NCI-H82 (cell line): Measurements from ENCODE around the gene C3orf22.
"Not testable (repeated sequence)": the region's sequence is repeated elsewhere in the genome, so short reads cannot be mapped to it uniquely, and the experiment has no call there.

Experiments used
- DNase-seq: peaks from one replicate; lab custom pipeline; 2025; lab: John Stamatoyannopoulos, UW

C3orf22 gene

DNA sequence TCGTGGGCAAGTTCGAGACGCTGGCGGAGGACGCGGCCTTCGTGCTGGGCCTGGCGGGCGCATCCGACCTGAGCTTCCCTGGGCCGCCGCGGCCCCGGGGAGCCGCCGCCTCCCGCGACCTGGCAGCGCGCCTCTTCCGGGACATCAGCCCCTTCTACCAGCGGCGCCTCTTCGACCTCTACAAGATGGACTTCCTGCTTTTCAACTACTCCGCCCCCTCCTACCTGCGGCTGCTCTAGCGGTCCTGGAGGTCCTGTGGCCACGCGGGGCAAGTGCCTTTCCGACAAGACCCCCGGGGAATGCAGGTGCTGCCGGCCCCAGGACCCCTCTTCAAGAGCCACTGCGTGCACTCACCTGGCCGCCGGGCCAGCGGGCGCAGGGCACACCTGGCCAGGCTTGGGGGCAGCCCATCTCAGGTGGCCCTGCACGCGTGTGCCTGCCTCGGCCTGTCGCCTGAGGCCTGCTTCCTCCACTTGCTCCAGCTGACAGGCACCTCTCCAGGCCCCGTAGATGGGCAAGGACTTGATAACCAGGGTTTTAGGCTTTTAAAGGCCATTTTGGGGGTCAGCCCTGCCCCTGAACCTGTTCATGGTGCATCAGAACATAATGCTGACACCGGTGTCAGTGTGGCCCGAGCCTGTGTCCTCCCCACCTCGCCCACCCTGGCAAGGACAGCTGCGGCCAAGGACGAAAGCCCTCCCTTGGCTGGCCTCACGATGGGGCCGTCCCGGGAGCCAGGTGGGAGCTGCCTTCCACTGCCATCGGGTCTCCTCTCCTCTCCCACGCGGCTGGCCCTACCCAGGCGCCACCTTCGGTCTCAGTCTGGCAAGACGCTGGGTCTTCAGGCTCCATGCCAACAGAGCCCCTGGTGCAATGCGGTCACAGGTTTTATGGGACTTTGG lies 16.1 kb downstream of the C3orf22 start:
- DNase-seq: no peak

DNA sequence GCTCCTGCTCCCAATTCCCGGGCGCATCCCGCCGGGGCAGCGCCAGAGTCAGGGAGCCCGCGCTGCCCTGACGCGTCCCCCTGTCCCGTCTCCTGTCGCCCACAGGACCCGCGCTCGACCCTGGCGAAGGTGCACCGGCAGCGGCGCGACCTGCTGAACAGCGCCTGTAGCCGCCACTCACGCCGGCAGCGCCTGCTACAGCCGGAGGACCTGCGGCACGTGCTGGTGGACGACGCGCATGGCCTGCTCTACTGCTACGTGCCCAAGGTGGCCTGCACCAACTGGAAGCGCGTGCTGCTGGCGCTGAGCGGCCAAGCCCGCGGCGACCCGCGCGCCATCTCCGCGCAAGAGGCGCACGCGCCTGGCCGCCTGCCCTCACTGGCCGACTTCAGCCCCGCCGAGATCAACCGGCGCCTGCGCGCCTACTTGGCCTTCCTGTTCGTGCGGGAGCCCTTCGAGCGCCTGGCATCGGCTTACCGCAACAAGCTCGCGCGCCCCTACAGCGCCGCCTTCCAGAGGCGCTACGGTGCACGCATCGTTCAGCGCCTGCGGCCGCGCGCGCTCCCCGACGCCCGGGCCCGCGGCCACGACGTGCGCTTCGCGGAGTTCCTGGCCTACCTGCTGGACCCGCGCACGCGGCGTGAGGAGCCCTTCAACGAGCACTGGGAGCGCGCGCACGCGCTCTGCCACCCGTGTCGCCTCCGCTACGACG lies 16.9 kb downstream of the C3orf22 start:
- DNase-seq: no peak

DNA sequence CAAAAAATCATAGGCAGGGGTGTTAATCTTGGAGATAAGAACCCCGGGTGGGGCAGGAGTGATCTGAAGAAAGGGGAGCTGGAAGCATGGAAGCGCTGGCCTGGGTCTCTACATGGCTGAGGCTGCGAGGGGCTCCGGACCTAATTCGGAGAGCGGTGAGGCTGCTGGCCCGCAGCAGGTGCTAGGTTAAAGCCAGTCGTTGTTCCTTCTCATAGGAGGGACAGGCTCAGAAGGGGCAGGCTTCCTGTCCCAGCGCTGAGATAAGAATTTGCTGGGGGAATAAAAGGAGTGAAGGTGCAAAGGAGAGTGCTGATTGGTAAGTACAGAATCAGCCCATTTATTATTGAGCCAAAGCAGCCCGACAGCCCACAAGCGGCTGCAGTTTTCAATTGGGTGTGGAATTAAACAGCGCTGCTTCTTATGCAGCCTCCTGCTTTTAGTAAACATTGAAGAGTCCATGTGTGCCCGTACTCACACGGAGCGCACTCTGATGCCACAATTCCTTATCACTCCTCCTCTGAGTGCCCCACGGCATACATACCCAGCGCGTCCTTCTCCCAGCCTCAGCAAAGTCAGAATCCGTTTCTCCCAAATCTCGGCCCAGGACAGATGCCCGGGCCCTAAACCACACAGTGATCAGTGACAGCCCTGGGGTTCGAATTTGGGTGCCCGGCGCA lies 17.6 kb downstream of the C3orf22 start:
- no peak for DNase-seq

DNA sequence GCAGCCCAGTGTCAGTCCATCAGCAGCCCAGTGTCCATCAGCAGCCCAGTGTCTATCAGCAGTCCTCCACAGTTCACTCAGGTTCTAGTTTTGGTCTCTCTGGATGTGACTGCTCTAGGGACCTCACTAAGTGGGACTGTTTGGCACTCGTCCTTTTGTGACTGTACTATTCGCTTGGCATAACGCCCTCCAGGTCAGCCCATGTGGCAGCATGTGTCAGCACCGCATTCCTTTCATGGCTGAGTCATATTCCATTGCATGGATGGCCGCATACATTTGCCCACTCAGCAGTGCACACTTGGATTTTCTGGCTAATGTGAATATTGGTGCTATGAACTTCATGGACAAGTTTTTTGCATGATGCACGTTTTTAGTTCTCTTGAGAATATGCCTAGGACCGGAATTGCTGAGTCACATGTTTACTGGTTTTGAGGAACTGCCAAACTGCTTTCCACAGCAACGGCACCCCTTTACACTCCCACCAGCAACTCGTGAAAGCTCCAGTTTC lies 18.3 kb downstream of the C3orf22 start:
- DNase-seq: no peak

DNA sequence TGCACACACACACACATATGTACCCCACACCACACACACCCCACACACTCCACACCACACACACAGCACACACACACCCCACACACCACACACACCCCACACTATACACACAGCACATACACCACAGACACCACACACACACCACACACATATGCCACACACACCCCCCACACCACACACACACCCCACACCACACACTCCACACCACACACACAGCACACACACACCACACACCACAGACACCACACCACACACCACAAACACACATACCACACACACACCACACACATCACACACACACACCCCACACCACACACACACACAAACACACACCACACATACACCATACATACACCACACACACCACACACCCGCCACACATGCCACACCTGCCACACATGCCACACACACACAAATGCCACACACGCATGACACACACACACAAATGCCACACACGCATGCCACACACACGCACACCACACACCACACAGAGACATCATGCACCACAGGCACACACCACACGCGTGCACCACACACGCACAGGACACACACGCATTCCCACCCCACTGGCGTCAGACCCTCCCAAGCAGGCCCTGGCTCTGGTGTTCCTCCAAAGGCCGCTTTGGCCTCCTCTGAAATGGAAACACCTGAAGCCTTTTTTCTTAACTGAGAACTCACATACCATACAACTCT lies 19.0 kb downstream of the C3orf22 start:
- no peak for DNase-seq

DNA sequence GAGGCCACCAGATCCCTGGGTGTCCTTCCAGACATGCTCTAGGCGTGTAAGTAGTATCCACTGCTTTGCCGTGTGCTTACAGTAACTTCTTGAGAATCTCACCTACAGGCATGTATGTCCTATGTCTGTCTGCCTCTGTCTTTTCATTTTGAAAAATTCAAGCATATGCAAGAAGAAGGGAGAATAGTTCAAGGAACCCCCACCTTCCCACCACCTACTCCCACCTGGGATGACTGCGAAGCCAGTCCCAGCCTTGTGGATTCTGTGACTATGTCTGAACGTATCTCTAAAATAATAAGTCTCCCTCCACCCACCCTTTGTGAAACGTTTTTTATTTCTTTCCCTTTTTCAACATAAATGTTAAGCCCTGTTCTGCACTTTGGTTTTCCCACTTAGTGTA lies 19.8 kb downstream of the C3orf22 start:
- DNase-seq: no peak

DNA sequence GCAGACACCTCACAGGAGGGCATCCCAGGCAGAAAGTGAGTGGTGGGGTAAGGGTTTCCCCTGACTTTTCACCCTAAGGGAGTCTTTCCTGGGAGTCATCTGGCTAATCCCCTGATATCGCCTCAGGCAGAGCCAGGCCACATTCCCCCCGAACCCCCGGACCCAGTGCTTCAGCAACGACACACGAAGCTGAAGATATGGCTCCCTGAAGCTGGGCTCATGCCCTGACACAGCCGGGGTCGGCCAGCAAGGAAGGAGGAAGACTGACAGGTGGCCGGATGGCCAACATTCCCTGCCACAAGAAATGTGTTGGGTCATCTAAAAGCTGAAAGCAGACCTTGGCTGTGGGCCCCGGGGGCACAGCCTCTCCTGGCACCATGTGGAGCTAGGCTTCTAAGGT lies 20.4 kb downstream of the C3orf22 start:
- no peak for DNase-seq

DNA sequence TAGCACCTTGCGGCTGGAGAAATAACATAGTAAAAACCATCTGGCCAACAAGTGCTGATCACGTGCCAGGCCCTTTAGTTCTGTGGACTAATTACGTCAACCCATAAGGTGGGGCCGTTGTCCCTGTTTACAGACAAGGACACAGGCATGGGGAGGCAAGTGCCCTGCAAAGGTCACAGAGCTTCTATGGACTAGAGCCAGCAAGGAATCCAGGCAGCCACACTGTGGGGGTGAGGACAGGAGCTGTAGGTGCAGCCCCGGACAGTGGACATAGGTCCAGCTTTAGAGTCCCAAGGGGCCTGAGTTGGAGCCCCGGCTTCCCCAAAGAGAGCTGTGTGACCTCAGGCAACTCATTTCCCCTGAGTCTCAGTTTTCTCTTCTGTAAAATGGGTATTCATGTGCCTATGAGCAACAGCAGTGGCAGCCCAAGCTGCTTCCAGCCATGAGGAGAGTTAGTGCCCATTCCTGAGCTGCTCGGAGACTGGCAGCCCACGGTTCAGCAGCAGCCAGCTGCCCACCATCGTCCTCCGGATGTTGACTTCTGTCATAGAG lies 20.9 kb downstream of the C3orf22 start:
- DNase-seq: peak; percentile 76

DNA sequence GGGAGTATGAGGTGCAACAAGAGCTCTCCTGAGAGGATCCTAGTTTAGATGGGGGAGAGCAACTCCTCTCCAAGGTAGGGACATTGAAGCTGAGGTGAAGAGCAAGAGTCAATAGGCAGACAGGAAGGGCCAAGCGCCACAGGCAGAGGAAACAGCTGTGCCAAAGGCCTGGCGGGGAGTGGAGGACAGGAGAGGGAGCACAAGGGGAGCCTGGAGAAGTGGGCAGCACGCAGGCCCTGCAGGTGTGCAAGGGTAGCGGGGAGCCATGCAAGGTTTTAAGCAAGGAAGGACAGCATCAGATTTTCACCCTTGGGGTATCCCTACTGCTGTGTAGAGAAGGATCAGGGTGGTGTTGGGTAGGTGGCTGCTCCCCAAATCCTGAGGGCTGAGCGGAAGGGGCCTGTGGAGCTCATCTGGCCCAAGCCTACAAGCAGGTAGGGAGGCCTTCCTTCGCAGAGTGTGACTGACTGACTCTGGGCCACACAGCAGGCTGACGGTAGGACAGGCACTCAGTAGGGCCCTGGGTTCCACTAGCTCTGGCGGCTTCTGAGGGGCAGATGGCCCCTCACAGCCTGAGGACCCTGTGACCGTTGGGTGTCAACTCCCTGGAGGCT lies 21.5 kb downstream of the C3orf22 start:
- DNase-seq: no peak

DNA sequence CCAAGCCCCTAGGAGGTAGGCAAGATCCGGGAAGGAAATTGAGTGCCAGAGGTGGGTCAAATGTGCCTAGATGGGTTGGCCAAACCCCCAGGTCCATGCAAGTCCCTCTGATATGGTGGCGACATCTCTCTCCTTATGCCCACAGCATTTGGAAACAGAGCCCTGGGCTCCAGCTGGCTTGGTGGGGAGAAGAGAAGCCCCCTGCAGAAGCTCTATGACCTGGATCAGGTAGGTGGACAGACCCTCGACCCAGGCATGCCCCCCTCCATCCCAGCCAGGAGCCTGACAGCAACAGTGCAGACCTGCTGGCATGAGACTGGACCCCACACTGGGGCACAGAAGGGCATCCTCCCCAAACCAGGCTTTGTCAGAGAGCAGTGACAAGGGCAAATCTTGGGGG lies 22.6 kb downstream of the C3orf22 start:
- DNase-seq: no peak

DNA sequence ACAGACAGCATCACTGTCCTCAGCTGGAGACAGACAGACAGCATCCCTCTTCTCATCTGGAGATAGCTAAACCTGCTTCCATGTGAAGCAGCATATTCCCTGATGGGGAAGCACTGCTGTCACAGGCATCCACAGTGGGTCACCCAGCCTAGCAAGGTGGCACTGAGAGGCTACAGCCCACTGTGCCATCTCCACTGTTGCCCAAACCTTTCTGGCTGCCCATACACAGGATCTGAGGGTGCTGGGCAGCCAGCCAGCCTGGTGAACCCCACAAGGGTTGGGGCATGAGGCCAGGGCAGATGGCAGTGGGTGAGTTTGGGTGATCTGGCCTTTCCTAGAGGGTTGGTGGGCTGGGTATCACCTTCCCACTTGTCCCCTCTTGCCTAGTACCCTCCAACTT lies 23.1 kb downstream of the C3orf22 start:
- DNase-seq: no peak

DNA sequence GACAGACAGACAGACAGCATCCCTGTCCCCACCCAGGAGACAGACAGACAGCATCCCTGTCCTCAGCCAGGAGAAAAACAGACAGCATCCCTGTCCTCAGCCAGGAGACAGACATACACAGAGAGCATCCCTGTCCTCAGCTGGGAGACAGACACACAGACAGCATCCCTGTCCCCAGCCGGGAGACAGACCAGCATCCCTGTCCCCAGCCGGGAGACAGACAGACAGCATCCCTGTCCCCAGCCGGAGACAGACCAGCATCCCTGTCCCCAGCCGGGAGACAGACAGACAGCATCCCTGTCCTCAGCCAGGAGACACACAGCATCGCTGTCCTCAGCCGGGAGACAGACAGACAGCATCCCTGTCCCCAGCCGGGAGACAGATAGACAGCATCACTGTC lies 24.0 kb downstream of the C3orf22 start:
- DNase-seq: not testable (repeated sequence)

DNA sequence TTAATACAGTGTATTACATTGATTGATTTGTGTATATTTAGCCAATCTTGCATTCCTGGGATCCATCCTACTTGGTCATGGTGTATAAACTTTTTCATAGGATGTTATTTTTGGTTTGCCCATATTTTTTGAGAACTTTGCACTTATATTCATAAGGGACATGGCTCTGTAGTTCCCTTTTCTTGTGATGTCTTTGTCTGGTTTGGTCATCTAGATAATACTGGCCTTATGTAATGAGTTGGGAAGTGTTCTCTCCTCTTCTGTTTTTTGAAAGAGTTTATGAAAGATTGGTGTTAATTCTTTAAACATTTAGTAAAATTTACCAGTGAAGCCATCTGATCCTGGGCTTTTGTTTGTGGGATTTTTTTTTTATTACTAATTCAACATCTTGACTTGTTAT lies 25.2 kb downstream of the C3orf22 start:
- no peak for DNase-seq

DNA sequence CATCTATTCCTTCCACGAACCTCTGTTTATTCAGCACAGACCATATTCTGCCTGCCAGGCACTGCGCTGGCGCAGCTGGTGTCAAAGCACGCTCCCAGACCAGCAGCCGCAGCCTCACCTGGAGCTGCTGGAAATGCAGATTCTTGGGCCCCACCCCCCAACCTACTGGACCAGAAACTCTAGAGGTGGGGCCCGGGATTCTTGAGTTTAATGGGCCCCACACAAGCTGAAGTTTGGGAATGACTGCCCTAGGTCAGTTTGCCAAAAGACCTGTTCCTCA lies 27.7 kb downstream of the C3orf22 start:
- DNase-seq: no peak

DNA sequence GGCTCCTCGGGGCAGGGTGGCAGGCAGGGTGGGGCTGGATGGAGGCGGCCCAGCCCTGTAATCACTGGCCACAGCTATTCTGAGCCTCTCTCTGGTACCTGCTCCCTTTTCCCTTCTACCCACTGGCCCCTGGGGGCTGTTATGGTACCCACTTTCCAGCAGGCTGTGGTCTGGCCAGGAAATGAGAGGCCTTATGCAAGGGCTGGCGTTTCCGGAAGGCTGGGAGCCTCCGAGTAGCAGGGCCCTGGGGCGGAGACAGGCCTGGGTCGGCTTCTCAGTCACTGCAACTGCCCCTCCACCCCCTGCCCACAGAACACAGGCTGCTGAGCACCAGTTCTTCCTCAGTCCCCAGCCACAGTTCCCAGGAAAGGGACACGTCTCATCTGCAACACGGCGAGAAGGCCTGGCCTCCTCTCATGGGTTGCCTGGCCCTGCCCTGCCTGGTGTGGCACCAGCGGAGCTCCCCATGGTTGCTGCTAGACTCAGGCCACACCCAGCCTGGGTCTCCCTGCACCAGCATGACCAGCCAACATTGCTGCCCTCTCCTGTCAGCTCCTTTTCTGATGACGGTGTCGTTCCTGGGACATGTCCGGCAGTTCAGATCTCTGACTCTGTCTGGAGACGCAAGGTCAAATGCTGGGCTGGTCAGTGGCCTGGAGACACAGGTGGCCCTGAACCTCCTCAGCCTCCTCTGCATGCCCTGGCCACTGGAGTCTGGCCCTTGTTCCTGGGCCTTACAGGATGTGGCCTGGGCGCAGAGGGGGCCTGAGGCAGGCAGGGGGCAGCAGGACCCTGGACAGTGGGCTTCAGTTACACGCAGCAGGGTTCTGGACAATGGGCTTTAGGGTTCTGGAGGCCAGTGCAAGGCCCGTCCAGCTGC lies 28.3 kb downstream of the C3orf22 start:
- no peak for DNase-seq

DNA sequence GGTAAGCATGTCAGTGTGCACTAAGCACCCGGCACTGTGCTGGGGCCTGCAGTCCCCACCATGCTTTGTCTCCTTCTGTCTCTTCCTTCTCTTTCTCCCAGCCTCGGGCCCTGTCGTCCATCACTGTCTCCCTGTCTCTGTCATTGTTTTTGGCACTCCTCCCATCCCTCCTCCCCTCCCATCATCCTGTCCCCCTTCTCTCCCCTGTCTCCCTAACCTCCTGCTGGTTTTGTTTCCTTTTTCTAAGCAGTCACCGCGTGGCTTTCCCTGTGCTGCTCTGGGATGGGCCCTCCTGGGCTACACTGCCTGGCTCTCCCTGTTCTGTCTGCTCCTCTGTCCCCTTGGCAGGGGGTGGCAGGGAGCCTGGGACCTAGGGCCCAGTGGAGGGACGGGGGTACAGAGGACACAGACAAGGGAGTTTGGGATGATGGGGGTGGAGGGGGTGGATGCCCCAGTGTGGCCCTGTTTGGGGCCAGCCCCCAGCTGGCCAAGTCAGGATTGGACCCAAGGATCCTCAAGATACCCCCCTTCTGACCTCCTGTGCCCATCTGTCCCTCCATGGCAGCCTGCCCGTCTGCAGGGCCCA lies 29.1 kb downstream of the C3orf22 start:
- no peak for DNase-seq

DNA sequence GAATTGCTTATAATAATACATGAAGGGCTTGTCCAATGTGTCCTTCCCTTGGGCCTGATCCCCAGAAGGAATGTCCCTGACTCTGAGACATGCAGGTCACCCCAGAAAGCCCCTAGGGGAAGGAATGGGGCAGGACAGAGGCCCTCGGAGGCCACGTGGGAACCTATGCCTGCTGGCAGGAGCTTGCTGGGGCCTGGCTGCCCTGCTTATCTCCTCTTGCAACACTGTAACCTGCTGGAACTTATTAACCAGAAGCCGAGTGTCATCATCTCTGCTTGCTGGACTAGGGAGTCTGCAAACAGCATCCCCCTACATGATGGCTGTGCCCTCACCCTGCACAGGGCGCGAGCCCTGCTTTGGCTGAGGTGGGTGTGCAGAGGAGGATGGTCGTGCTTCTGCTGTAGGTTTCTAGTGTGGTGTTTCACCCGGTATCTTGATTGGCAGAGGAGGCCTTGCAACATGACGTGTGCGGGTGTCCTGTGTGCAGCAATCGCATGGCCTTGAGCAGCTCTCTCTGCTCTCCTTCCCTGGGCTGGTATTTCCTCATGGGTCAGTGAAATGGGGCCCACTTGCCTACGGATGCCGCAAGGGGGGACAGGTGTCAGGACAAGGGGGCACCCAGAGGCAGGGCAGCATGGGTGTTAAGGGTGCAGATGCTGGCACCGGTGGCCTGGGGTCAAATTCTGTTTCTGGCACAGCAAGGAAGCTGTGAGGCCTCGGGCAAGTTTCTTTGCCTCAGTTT lies 29.8 kb downstream of the C3orf22 start:
- no peak for DNase-seq

DNA sequence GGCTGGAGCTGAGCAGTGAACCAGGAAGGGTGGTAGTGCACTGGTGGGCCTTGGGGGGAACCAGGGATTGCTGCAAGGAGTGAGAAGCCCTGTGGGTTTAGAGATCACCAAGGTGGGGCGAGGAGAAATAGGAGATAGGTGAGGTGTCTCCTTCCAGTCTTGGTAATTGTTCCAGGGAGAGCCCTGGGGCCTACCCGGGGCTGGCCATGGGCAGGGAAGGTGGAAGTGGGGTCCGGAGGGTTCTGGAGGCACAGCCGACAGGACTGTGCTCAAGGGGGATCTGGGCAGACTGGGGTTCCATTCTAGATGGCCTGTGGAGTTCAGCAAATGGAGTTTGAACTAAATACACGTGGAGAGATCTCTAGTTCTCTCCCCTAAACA lies 30.3 kb downstream of the C3orf22 start:
- DNase-seq: no peak

DNA sequence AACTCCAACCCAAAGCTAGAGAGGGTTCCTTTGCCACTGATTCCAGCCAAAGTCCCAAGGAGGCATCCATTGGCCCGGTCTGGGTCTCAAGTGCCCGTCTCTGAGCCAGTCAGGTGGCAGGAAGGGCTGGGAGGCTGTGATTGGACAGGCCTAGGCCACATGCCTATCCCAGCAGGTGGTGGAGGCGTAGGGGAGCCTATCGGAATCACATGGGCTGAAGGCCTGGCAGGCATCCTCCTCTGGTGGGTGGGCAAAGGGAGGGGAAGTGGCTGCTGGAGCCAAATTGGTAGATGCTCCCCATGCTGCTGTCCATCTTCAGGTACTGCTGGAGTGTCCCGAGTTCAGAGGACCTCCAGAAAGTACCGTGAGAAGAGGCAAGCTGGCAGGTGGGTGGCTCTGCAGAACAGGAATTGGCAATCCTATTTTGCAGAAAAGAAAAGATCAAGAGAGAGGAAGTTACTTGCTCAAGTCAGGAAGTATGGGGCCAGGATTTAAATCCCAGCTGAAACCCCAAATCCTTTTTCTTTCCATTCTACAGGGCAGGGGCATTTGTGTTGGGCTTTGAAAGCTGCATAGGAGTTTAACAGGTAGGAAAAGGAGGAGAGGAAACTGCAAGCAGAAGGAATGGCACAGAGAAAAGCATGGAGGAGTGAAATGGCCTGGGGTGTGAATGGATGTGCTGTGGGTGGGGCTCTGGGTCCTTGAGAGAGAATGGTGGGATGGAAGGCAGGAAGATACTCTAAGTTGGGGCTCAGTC lies 31.1 kb downstream of the C3orf22 start:
- peak; percentile 33 for DNase-seq
